K562 (cell line): ENCODE results near the gene SRC. TPM values are rescaled to one million over a fixed set of nuclear protein-coding genes. Genes with fewer than 3 reads are reported as not detected.

ENCODE experiments used
- ATAC-seq: fragments of 200-7000 bp; cut with Tn5 transposase; 3 replicates; pipeline ENCODE4 v1.9.1; 2020; ENCODE audit warnings: moderate library complexity
- BruUV-seq: library from RNA; stranded (reverse); fragments of 400-500 nt; replicated peaks from 2 replicates; lab custom pipeline; 2021; lab: Mats Ljungman, UMichigan
- CTCF ChIA-PET: fragments of 300-600 bp; formaldehyde crosslinking; extraction: SDS; loops from one replicate; lab custom pipeline; 2021; ENCODE audit warnings: low intra/inter-chr PET ratio; lab: Yijun Ruan, JAX
- POLR2A ChIA-PET: fragments of 300-600, 350-650 bp; sonication (Branson Sonifier 250); formaldehyde crosslinking; extraction: SDS; loops from one replicate; lab custom pipeline; 2021; ENCODE audit warnings: antibody characterized with exemption, inconsistent platforms; lab: Yijun Ruan, JAX
- DNase-seq, 4 experiments: peaks; one replicate each; pipeline versions ENCODE4 v3.0.0 to v3.0.0-alpha.2; 2011 to 2018; ENCODE audit warnings: low spot score in 3 of 4, mixed read lengths in 3 of 4; ENCODE audit errors: extremely low read depth in 1 of 4
- FAIRE-seq: peaks from 2 replicates; lab custom pipeline; 2011; peaks lifted over from hg19 to GRCh38; lab: Jason Lieb, UNC
- H2AFZ ChIP-seq: 2 replicates; pipeline ENCODE4 v1.6.0; 2011; ENCODE audit warnings: low read depth, low read length, control low read depth, inconsistent platforms
- H3K27ac ChIP-seq: fragments of 200-600 bp; 3 replicates; pipeline ENCODE4 v1.8.0; 2011; ENCODE audit warnings: low read depth, mild to moderate bottlenecking, control low read depth, inconsistent platforms, low read length, moderate library complexity, mixed read lengths; ENCODE audit errors: extremely low read depth
- H3K27me3 ChIP-seq, 2 experiments: fragments of 300-600 bp in 1 of 2; 2 replicates in 1 of 2; 3 replicates in 1 of 2; pipeline versions ENCODE4 v1.6.0 to v1.8.0; 2011; ENCODE audit warnings: inconsistent platforms in 2 of 2, low read length in 2 of 2, mild to moderate bottlenecking in 1 of 2, mixed read lengths in 1 of 2, moderate library complexity in 1 of 2; ENCODE audit not compliant: control insufficient read depth in 2 of 2, insufficient read depth in 2 of 2
- H3K36me3 ChIP-seq: fragments of 300-600 bp; 3 replicates; pipeline ENCODE4 v1.8.0; 2011; ENCODE audit warnings: mild to moderate bottlenecking, low read length, inconsistent platforms; ENCODE audit not compliant: control insufficient read depth, insufficient read depth
- H3K4me1 ChIP-seq, 2 experiments: fragments of 200-600 bp in 1 of 2; replicated peaks in 1 of 2; 2 replicates in 1 of 2; 3 replicates in 1 of 2; pipeline versions ENCODE4 v1.5.1 to v1.8.0; 2011; ENCODE audit warnings: inconsistent platforms in 2 of 2, low read length in 2 of 2, mild to moderate bottlenecking in 1 of 2, mixed read lengths in 1 of 2, moderate library complexity in 1 of 2; ENCODE audit not compliant: control insufficient read depth in 2 of 2, insufficient read depth in 2 of 2
- H3K4me2 ChIP-seq: 2 replicates; pipeline ENCODE4 v1.6.1; 2011; ENCODE audit warnings: low read length, control low read depth, inconsistent platforms, mixed read lengths; ENCODE audit not compliant: insufficient read depth
- H3K4me3 ChIP-seq: fragments of 200-600 bp; sonication (generic), shearing (Covaris generic); 2 replicates; pipeline ENCODE4 v1.5.1; 2016; ENCODE audit warnings: control low read depth, inconsistent platforms
- H3K79me2 ChIP-seq: fragments of 200-600 bp; 3 replicates; pipeline ENCODE4 v1.8.0; 2011; ENCODE audit warnings: low read length, inconsistent platforms; ENCODE audit not compliant: control insufficient read depth, insufficient read depth
- H3K9ac ChIP-seq, 2 experiments: 2 replicates each; pipeline versions ENCODE4 v1.6.0 to v1.6.1; 2011; ENCODE audit warnings: low read depth in 2 of 2, low read length in 2 of 2, control low read depth in 1 of 2, inconsistent platforms in 1 of 2, mild to moderate bottlenecking in 1 of 2, mixed read lengths in 1 of 2; ENCODE audit not compliant: insufficient read depth in 1 of 2
- H3K9me1 ChIP-seq: one replicate; pipeline ENCODE4 v1.6.0; 2011; ENCODE audit warnings: inconsistent platforms, mild to moderate bottlenecking, low read length, moderate library complexity; ENCODE audit not compliant: control insufficient read depth, insufficient read depth
- H3K9me3 ChIP-seq: replicated peaks from 2 replicates; pipeline ENCODE4 v1.5.1; 2011; ENCODE audit warnings: low read depth, low read length, inconsistent platforms; ENCODE audit not compliant: control insufficient read depth, insufficient read depth
- H4K20me1 ChIP-seq: replicated peaks from 2 replicates; pipeline ENCODE4 v1.6.1; 2011; ENCODE audit warnings: low read length, inconsistent platforms, mixed read lengths; ENCODE audit not compliant: control insufficient read depth, insufficient read depth
- PCBP2 ChIP-seq: fragments of 200-400 bp; formaldehyde crosslinking; IDR thresholded peaks from 2 replicates; pipeline ENCODE4 v1.6.1; 2018; ENCODE audit warnings: low read length, low read depth, mild to moderate bottlenecking, moderate library complexity; ENCODE audit not compliant: poor library complexity, severe bottlenecking
- RBM14 ChIP-seq: fragments of 200-400 bp; formaldehyde crosslinking; IDR thresholded peaks from 2 replicates; pipeline ENCODE4 v1.6.1; 2018; ENCODE audit warnings: low read depth, mild to moderate bottlenecking, low read length, moderate library complexity, borderline replicate concordance; ENCODE audit not compliant: insufficient read depth
- TAL1 ChIP-seq: fragments of 450-650 bp; IDR thresholded peaks from 2 replicates; pipeline ENCODE4 v1.6.1; 2016; ENCODE audit warnings: mild to moderate bottlenecking
- ZC3H4 ChIP-seq: sonication (generic); formaldehyde crosslinking; IDR thresholded peaks from 2 replicates; pipeline ENCODE4 v1.9.0; 2021; ENCODE audit warnings: missing genetic modification reagents, borderline replicate concordance
- ZNF79 ChIP-seq: fragments of 250-450 bp; sonication (Bioruptor Pico); IDR thresholded peaks from 2 replicates; pipeline ENCODE4 v1.4.0; 2020; ENCODE audit warnings: low read depth, mild to moderate bottlenecking, moderate library complexity
- WGBS: fragments of 100-300 bp; shearing (Covaris generic); methylation state at CpG from one replicate; pipeline ENCODE4 v1.1.6; 2016; ENCODE audit warnings: low coverage, mixed read lengths; ENCODE audit not compliant: insufficient coverage; ENCODE audit errors: missing lambda C conversion rate; 5-methylcytosine and 5-hydroxymethylcytosine counted together
- in situ Hi-C: fragments of 300-500 bp; cut with MboI; formaldehyde crosslinking; loops from 4 replicates; pipeline ENCODE4 v1.15.0; 2018; ENCODE audit warnings: inconsistent platforms, mixed read lengths
- intact Hi-C: fragments of 100-400 bp; cut with micrococcal nuclease; formaldehyde crosslinking; loops from 2 replicates; pipeline ENCODE4 v1.14.2; 2022
- polyA plus RNA-seq, 8 experiments: library from polyadenylated mRNA; depleted of rRNA in 4 of 8; stranded (reverse) in 5 of 8; unstranded in 3 of 8; fragments of >200 nt; fragmentation: Nextera tagmentation in 2 of 8; fragmentation: Illumina TruSeq in 1 of 8; extraction: Ambion mirVana in 2 of 8; extraction: Trizol in 1 of 8; gene quantifications; 2 replicates each; pipeline versions ENCODE4 v1.2.1 to v1.2.3, GENCODE V29; 2011 to 2014; ENCODE audit warnings: inconsistent platforms in 1 of 8, missing spikeins in 1 of 8
- total RNA-seq, 7 experiments: library from RNA; depleted of rRNA in 6 of 7; stranded (reverse); fragments of >200 nt in 6 of 7; fragmentation: Illumina TruSeq in 2 of 7; extraction: Trizol in 2 of 7; gene quantifications; 2 replicates each; pipeline versions ENCODE4 v1.2.1 to v1.2.3, GENCODE V29; 2011 to 2021; ENCODE audit warnings: low replicate concordance in 1 of 7
- TF ChIP-seq, protein P1 (sequence below): fragments of 450-650 bp; IDR thresholded peaks from 2 replicates; pipeline ENCODE4 v1.6.1; 2018; ENCODE audit not compliant: partially characterized antibody

Gene SRC
- total and polyA plus RNA-seq, 9 of the 15 experiments (the other 6 are each of a cell fraction or from before 2014, with no cell fraction given) = 0.06 to 8.5 (median 3.1) TPM

DNA sequence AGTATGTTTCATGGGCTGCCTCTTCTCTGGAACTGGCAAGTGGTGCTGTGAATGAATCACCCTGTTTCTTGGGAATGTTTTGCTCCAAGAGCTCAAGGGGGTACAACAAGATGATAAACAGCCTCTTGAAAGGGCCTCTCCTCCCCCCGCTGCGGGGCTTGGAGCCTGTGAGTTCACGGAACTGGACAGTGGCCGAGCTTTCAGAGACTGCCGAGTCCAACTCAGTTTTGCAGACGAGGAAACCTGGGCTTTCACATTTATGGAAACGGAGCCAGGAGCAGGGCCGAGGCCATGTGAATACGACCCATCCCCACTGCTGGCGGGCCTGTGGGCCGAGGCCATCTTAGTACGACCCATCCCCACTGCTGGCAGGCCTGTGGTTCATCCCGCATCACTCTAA is 18.2 kb upstream of the SRC start:
- H3K4me3 ChIP-seq = no peak overlapping the region
- no peaks in the 10 kb centered on the region for H4K20me1 ChIP-seq
- H3K9ac ChIP-seq = peak overlapping the region in 1 of 2 experiments; percentile 73; a peak in 1 of 4 replicates
- H3K27ac ChIP-seq = no peak overlapping the region
- H3K4me2 ChIP-seq = no peak overlapping the region
- WGBS = 70% methylated on average over 13 of the region's 13 CpGs
- H3K9me1 ChIP-seq = no peaks in the 10 kb centered on the region
- no peaks in the 10 kb centered on the region for H3K36me3 ChIP-seq
- FAIRE-seq (no peak), DNase-seq (no peak), ATAC-seq (no peak)
- no TSS peak for BruUV-seq
- in situ Hi-C loops = no loop called here
- no peaks in the 10 kb centered on the region for H3K79me2 ChIP-seq
- H2AFZ ChIP-seq = peak overlapping the region; percentile 16; the same call in 1 of the 2 replicates
- no peaks in the 10 kb centered on the region for H3K27me3 ChIP-seq
- H3K4me1 ChIP-seq = peaks cover 7 to 8% of the 10 kb centered on the region in 2 experiments
- H3K9me3 ChIP-seq = no peaks in the 10 kb centered on the region
- TF ChIP-seq PCBP2 (no peak), ZC3H4 (CRISPR knock-in tag) (no peak), RBM14 (no peak), ZNF79 (CRISPR knock-in tag) (no peak), TAL1 (no peak)
- TF ChIP-seq, protein P1, sequence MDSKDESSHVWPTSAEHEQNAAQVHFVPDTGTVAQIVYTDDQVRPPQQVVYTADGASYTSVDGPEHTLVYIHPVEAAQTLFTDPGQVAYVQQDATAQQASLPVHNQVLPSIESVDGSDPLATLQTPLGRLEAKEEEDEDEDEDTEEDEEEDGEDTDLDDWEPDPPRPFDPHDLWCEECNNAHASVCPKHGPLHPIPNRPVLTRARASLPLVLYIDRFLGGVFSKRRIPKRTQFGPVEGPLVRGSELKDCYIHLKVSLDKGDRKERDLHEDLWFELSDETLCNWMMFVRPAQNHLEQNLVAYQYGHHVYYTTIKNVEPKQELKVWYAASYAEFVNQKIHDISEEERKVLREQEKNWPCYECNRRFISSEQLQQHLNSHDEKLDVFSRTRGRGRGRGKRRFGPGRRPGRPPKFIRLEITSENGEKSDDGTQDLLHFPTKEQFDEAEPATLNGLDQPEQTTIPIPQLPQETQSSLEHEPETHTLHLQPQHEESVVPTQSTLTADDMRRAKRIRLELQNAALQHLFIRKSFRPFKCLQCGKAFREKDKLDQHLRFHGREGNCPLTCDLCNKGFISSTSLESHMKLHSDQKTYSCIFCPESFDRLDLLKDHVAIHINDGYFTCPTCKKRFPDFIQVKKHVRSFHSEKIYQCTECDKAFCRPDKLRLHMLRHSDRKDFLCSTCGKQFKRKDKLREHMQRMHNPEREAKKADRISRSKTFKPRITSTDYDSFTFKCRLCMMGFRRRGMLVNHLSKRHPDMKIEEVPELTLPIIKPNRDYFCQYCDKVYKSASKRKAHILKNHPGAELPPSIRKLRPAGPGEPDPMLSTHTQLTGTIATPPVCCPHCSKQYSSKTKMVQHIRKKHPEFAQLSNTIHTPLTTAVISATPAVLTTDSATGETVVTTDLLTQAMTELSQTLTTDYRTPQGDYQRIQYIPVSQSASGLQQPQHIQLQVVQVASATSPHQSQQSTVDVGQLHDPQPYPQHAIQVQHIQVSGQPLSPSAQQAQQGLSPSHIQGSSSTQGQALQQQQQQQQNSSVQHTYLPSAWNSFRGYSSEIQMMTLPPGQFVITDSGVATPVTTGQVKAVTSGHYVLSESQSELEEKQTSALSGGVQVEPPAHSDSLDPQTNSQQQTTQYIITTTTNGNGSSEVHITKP = peak; percentile 70
- intact Hi-C loops = no loop called here
- ChIA-PET CTCF (no interaction called here), POLR2A (interaction anchor here (0.7 to 1.5 kb wide), 6 partner anchors 9 to 57 kb away, joined by 3 to 4 read pairs (median 3); no protein-coding TSS in a partner anchor)
